LoVo (cell line): ENCODE data around the gene PRKCD.

Source experiments
- DNase-seq: peaks from one replicate; pipeline ENCODE4 v3.0.0-alpha.2; 2016; ENCODE audit warnings: low spot score

Gene PRKCD

DNA sequence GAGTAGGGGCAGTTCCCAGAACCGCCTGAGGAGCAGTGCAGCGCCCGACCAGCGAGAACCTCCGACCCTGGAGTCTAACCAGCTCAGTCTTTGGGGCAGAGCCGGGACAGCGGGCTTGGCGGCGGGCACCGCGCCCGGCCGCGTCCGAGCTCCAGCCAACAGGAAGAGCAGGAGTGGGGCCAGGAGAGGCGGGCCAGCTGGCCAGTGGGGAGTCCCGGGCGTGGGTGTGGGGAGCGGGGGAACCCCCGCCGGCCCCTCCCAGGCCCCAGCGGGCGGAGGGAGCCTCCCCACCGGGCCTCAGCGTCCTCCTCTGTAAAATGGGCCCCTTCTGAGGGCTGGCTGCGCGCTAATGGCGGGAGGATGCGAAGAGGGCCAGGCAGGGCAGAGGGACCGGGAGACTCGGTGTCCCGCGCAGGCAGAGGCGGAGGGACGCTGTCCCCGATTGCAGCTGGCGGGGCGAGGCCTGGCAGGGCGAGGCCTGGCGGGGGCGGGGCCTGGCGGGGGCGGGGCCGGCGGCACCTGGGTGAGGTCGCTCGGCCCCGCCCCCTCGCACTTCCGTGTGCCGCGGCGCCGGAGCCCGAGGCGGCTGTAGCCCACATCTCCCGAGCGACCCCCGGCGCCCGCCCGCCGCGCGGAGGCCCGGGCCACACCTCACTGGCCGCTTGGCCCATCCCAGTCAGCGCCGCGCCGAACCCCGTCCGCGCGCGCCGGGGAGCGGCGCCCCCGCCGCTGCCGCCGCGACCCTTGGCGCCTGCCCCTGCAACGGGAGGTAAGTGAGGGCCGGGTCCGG lies at the start of gene PRKCD:
TSS of gene PRKCD (plus strand) at position 550 of the 790 bp plus-strand sequence. CDS start 17,214 bp downstream, outside the sequence.
- DNase-seq, result peak; percentile 87

DNA sequence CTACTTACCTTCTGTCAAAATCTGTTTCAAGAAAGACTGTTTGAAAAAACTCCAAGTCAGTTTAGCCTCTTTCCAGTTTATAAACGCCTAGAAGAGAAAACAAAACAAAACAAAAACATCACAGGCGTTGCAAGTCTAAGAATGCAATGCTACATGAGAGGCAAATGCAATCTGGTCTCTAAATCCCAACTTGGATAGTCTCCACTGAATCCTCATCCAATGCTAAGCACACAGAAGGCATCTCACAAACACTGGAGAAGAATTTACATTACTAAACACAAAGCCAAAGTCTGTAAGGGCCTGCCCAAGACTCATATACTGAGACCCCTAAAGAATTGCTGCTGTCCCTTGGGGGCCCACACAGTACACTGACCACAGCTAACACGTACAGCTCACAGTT lies 49.2 kb upstream of the PRKCD start:
- no peak for DNase-seq

- DNase-seq, result no peak
These were observed 47.6 kb upstream of the PRKCD start for GRCh38 chr3:53113293-53114010.

DNA sequence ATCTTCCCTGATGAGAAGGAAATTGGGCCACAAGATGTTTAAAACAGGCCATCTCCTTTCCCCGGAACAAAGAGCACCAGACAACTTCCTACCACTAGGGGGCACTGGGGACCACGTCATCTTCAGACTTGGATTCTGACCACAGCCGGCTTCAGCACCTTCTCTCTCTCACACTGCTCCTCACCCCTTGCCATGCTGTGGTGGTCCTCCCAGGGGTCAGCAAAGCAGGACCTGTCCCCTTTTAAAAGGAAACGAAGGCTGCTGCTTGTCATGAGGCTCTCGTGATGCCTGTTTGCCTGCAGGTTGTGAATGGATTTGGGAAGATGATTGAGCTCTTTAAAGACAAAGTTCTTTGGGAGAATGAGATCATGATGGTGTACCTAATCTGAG lies 47.0 kb upstream of the PRKCD start:
- peak; percentile 78 for DNase-seq

- no peak for DNase-seq
These were observed 46.5 kb upstream of the PRKCD start for GRCh38 chr3:53114412-53115074.

GRCh38 chr3:53116956-53117355 lies 44.1 kb upstream of the PRKCD start:
- no peak for DNase-seq

GRCh38 chr3:53120336-53120735 lies 40.7 kb upstream of the PRKCD start:
- no peak for DNase-seq

- no peak for DNase-seq
These were observed 38.6 kb upstream of the PRKCD start for GRCh38 chr3:53122255-53122932.

GRCh38 chr3:53122933-53123305 lies 38.1 kb upstream of the PRKCD start:
- DNase-seq, result no peak

DNA sequence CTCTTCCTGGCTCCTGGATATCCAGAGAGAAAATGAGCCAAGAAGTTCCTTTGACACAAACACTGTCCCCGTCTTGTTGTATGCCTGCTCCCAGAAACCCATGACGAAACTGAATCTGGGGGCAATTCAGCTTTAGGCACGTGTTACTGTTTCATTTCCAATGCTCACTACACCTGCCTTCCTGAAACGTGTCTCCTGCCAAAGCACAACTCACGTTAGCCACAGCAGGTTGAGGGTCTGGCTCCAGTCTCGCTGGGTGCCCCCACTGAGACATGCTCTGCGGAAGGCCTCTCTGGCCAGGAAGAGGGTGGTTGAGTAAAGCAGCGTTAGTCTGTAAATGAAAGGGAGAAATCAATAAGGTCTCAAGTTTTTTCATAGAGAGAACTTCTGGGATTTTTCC lies 37.5 kb upstream of the PRKCD start:
- no peak for DNase-seq

DNA sequence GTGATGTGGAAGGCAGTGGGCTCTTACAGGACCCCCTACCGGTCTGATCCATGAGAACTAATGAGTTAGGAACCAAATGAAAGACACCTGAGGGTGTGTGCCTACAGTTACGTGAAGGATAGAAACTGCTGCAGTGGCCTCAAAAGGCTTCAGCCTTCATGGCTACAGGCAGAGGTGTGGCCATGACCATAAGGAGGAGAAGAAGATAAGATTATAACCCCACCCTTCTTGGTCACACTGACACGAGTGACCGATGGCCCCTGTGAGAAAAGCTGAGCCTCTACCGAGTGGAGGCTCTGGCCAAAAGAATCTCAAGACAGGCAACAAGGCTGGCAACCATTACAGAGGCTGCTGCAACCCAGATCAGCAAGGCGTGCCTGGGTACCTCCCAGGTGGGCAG lies 37.1 kb upstream of the PRKCD start:
- DNase-seq, result no peak

DNA sequence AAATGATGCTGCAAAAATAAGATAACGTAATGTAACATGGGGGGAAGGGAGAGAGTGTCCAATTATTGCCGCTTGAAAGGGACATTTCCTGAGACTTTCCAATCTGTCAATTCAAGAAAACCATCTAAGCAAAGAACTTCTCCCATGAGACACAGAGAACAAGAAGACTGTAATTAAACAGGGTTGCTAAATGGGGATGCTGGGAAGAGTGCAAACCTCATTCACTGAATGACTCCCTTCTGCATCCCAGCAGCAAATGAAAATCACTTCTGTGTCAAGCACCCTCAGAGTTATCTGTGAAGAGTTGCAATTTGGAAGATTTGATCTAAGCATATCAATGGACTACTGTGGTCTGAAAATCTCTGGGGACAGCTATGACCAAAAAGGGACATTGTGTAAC lies 34.4 kb upstream of the PRKCD start:
- DNase-seq, result no peak

- no peak for DNase-seq
These were observed 31.7 kb upstream of the PRKCD start for GRCh38 chr3:53129344-53129743.

- DNase-seq, result peak; percentile 95
These were observed 30.6 kb upstream of the PRKCD start, which contains the start of gene RFT1 for GRCh38 chr3:53130179-53131061. Gene RFT1 (minus strand): TSS chr3:53130435. CDS start chr3:53130400, 35 bp downstream.

DNA sequence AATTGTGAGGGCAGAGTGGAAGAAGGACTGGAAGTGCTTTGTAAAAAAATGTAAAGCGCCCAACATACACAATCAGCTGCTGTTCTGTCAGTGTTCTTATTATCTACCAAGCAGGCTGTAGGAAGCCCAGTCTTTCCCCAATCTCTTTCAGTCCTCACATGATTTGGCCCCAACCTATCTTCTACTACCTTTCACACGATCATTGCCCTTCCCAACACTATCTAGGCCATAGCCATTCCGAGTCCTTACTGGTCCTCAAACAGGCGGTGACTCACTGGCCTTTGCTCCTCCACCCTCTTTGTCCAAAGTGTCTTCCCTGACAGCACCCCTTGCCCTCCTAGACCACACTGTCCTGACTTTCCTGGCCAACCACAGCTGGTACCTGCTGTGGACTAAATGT lies 29.9 kb upstream of the PRKCD start:
- DNase-seq, result no peak

- no peak for DNase-seq
These were observed 28.7 kb upstream of the PRKCD start for GRCh38 chr3:53132347-53132746.

DNA sequence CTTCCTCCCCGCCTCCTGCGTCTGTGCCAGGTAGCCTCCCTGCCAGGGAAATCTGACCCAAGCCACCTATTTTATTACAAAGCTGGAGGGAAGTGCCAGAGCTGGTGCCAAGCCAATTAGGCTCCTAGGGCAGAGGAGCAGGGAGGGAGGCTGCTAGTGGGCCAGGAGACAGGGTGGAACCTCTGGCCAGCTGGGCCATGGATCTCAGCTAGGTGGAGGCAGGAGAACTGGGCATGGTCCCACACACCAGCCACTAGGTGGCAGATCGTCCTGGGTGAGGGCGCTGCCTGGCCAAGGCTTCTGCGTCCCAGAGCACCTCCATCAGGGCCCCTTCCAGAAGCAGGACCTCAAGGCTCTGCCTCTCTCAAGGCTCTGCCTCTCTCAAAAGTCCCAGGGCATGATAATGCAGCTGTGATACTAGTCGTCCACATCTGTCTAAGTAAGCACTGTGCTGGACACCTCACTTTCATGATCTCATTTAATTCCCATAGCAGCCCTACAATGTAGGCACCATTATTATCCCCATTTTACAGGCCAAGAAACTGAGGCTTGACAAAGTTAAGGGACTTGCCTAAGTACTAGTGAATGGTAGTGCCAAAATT lies 26.3 kb upstream of the PRKCD start:
- peak; percentile 73 for DNase-seq

DNA sequence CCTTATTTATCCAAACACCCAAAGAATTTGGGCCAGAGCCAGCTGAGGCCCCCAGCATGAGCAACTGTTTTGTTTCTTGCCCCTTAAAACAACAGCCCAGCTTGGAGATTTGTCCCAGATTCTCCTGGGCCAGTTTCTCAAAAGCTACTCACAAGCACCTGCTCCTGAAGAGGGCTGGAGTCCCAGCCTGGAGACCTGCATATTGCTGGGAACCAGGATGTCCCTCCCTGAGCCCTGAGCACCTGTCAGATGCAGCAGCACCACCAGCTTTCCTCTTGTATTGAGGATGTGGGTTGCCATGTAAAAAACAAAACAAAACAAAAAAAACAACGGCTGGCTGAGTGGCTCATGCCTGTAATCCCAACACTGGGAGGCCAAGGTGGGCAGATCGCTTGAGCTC lies 23.8 kb upstream of the PRKCD start:
- DNase-seq, result no peak

GRCh38 chr3:53137835-53138446 lies 23.1 kb upstream of the PRKCD start:
- no peak for DNase-seq
